Peyer's patch (tissue), 4 donors: ENCODE measurements around the gene SSTR3.

Experiments used
- POLR2A ChIP-seq, 2 donors: fragments of 450-650 bp; IDR thresholded peaks; one replicate each; pipeline ENCODE4 v1.5.1; 2017; ENCODE audit warnings: antibody characterized with exemption in 2 of 2, mild to moderate bottlenecking in 2 of 2, moderate library complexity in 2 of 2
- TF ChIP-seq, protein P1 (sequence below), 6 experiments: fragments of 450-650 bp in 4 of 6; fragments of 200-600 bp in 2 of 6; sonication (generic) in 1 of 6; IDR thresholded peaks; one replicate each; pipeline ENCODE4 v1.5.1; 2017 to 2019; ENCODE audit warnings: antibody characterized with exemption in 6 of 6, mild to moderate bottlenecking in 3 of 6, moderate library complexity in 1 of 6

- TF ChIP-seq, protein P1, sequence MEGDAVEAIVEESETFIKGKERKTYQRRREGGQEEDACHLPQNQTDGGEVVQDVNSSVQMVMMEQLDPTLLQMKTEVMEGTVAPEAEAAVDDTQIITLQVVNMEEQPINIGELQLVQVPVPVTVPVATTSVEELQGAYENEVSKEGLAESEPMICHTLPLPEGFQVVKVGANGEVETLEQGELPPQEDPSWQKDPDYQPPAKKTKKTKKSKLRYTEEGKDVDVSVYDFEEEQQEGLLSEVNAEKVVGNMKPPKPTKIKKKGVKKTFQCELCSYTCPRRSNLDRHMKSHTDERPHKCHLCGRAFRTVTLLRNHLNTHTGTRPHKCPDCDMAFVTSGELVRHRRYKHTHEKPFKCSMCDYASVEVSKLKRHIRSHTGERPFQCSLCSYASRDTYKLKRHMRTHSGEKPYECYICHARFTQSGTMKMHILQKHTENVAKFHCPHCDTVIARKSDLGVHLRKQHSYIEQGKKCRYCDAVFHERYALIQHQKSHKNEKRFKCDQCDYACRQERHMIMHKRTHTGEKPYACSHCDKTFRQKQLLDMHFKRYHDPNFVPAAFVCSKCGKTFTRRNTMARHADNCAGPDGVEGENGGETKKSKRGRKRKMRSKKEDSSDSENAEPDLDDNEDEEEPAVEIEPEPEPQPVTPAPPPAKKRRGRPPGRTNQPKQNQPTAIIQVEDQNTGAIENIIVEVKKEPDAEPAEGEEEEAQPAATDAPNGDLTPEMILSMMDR (IDR thresholded peaks at IDR 0.05), result no peak
- no peak for TF ChIP-seq POLR2A (IDR thresholded peaks at IDR 0.05)
Observed at GRCh38 chr22:37186997-37187522, 25.2 kb downstream of the SSTR3 start.
